ENCODE data around the gene IGDCC3. TPM values are rescaled to one million over a fixed set of nuclear protein-coding genes. Genes with fewer than 3 reads are reported as not detected.

The IGDCC3 gene
- total RNA-seq, 1 donor: not detected

- no peak overlapping the region for H3K4me3 ChIP-seq (ENCODE audit: low read depth, low read length)
- TF ChIP-seq CTCF (IDR thresholded peaks at IDR 0.05; ENCODE audit: insufficient read depth, low read length): no peak
- no peak for DNase-seq (ENCODE audit: low read depth)
These were observed 34.8 kb upstream of the IGDCC3 start for GRCh38 chr15:65412556-65412955.

- TF ChIP-seq CTCF (IDR thresholded peaks at IDR 0.05; ENCODE audit: insufficient read depth, low read length): no peak
- no peak overlapping the region for H3K4me3 ChIP-seq (ENCODE audit: low read depth, low read length)
- no peak for DNase-seq (ENCODE audit: low read depth)
These were observed 33.8 kb upstream of the IGDCC3 start for GRCh38 chr15:65411465-65412071.

- no peak for TF ChIP-seq CTCF (IDR thresholded peaks at IDR 0.05; ENCODE audit: insufficient read depth, low read length)
These were observed 33.2 kb upstream of the IGDCC3 start for GRCh38 chr15:65410972-65411371.

DNA sequence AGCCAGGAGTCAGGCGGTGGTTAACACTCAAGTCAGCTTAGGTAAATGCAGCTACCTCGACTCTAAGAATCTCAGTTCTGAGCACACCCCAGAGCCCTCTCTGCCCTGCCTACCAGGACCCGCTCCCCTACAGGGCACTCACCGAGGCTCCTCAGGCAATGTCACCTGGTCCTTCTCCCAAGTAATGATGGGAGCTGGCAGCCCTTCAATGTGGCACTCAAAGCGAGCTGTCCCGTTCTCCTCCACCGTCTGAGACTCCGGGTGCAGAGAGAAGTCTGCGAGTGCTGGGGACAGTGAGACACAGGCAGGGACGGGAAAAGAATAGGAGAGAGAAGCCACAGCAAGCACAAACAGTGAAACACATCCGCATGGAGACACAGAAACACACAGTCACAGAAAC lies 32.2 kb upstream of the IGDCC3 start:
- no peak overlapping the region for H3K4me3 ChIP-seq (ENCODE audit: low read depth, low read length)
- TF ChIP-seq CTCF (IDR thresholded peaks at IDR 0.05; ENCODE audit: insufficient read depth, low read length): no peak
- no peak for DNase-seq (ENCODE audit: low read depth)

More at GRCh38 chr15:65410972-65411371, 33.2 kb upstream of the IGDCC3 start:
- no peak overlapping the region for H3K4me3 ChIP-seq (ENCODE audit: low read depth, low read length)
- DNase-seq (ENCODE audit: low read depth): no peak

DNA sequence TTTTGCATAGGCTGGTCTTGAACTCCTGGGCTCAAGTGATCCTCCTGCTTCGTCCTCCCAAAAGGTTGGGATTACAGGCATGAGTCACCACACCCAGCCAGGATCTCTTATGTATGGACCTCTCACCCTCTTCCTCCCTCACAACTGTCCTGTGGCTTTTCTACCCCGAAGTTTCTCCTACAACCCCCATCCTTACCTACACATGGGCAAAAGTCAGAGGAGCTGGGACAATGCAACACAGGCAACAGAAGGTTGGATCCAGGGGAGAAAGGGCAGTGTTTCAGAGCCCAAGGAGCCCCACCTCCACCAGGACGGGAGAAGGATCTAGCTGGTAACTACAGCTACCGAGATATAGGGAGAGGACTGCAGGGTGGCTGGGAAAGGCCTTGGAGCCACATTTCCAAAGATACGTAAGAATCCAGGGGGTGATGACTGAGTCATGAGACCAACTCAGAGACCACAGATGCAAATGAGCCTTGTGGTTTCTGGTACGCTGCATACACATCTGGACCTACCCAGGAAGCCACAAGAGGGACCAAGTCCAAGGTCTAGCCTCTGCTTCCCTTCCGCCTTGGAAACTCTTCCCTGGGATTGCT lies 31.3 kb upstream of the IGDCC3 start:
- TF ChIP-seq CTCF (IDR thresholded peaks at IDR 0.05; ENCODE audit: insufficient read depth, low read length): peak; percentile 11
- no peak overlapping the region for H3K4me3 ChIP-seq (ENCODE audit: low read depth, low read length)
- DNase-seq (ENCODE audit: low read depth): peak; percentile 89

DNA sequence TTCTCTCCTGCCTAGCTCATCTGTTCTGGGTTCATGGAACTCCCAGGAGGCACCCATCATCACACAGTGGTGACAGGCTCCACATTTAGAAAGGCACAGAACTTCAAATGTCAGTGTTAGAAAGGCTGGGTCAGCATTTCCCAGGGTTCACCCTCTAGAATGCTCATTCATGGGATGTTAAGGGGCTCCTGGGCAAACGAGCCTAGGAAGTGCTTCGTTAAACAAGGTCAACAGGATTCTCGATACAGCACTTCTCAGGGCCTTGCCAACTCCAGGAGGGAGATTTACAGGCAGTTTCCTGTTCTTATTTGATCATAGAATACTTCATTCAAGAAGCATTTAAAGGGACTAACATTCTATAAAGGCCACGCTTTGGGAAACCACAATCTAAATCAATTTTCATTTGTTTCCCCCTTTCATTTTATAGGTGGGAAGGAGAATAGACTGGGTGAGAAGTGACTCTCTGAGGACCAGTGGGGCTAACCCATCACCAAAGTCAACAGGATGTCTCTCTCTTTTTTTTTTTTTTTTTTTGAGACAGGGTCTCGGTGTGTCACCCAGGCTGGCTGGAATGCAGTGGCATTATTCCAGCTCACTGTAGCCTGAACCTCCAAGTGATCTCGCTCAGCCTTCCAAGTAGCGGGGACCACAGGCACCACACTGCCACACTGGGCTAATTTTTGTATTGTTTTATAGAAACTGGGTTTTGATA lies 30.7 kb upstream of the IGDCC3 start:
- no peak for DNase-seq (ENCODE audit: low read depth)
- no peak for TF ChIP-seq CTCF (IDR thresholded peaks at IDR 0.05; ENCODE audit: insufficient read depth, low read length)
- H3K4me3 ChIP-seq (ENCODE audit: low read depth, low read length): no peak overlapping the region
